ENCODE measurements around the gene SP5. TPM values are rescaled to one million over a fixed set of nuclear protein-coding genes. Genes with fewer than 3 reads are reported as not detected.

Gene SP5
- total and polyA plus RNA-seq, 10 of the 15 experiments (the other 5 are each of a cell fraction or from before 2014, with no cell fraction given) = not detected

DNA sequence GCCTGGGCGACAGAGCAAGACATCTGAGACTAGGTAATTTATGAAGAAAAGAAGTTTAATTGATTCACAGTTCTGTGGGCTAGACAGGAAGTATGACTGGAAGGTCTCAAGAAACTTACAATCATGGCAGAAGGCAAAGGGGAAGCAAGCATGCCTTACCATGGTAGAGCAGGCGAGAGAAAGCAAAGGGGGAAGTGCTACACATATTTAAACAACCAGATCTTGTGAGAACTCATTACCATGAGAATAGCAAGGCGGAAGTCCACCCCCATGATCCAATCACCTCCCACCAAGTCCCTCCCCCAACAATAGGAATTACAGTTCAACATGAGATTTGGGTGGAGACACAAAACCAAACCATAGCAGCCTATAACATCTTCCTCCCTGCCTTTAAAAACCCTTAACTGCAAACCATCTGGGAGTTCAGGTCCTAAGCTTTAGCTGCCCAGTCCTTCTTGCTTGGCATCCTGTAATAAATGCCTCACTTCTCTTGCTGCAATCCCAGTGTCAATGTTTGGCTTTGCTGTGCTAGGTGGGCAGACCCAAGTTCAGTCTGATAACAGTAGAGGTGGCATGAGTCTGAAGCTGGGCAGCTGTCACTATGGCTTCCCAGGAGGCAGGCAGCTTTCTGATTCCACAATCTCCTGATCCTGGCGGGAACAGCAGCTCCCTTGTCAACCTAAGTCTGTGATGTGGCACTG, 11.2 kb upstream of the SP5 start:
- SMC1A ChIA-PET (ENCODE audit: uncharacterized antibody, unreplicated experiment) = interaction anchor here (1.0 kb wide), 1 partner anchor 8 kb away, joined by 3 read pairs; no protein-coding TSS in a partner anchor
- ATAC-seq = no peak
- no peaks in the 10 kb centered on the region for H3K4me1 ChIP-seq (ENCODE audit: control insufficient read depth, insufficient read depth, low read length)
- H3K36me3 ChIP-seq (ENCODE audit: control insufficient read depth in 2 of 2, insufficient read depth in 2 of 2, low read length in 1 of 2) = no peaks in the 10 kb centered on the region
- no peak overlapping the region for H2AFZ ChIP-seq (ENCODE audit: control insufficient read depth, low read depth, low read length)
- POLR2A ChIA-PET = interaction anchor here (0.7 kb wide), 1 partner anchor 148 kb away, joined by 4 read pairs; no protein-coding TSS in a partner anchor
- no peak overlapping the region for H3K4me2 ChIP-seq (ENCODE audit: control insufficient read depth, insufficient read depth)
- WGBS (ENCODE audit: insufficient coverage, insufficient replicate concordance, low lambda C conversion rate, missing lambda C conversion rate) = 5% methylated on average over 4 of the region's 4 CpGs
- peaks cover 0 to 2% of the 10 kb centered on the region in 2 experiments; a peak in 2 of 4 replicates for H3K27me3 ChIP-seq (replicated peaks in 1 of 2; ENCODE audit: control insufficient read depth in 2 of 2, insufficient read depth in 2 of 2, low read length in 1 of 2)
- peak; percentile 27 for FAIRE-seq
- no peak overlapping the region for H3K4me3 ChIP-seq
- no peaks in the 10 kb centered on the region for H4K20me1 ChIP-seq (ENCODE audit: control insufficient read depth, insufficient read depth)
- BruUV-seq (replicated peaks) = no TSS peak
- H3K27ac ChIP-seq (ENCODE audit: control insufficient read depth, insufficient read depth) = no peak overlapping the region
- no peak overlapping the region for H3K9ac ChIP-seq (ENCODE audit: control insufficient read depth, insufficient read depth, low read length)
- no peak for DNase-seq (ENCODE audit: low read depth, low spot score)
- no peaks in the 10 kb centered on the region for H3K9me3 ChIP-seq (replicated peaks; ENCODE audit: control insufficient read depth, insufficient read depth, low read length)
- RAD21 ChIA-PET (ENCODE audit: unreplicated experiment) = interaction anchor here (1.1 kb wide), 1 partner anchor 25 kb away, joined by 3 read pairs; no protein-coding TSS in a partner anchor
- no peaks in the 10 kb centered on the region for H3K79me2 ChIP-seq (ENCODE audit: control insufficient read depth, insufficient read depth, low read length)
- CTCF ChIA-PET = interaction anchor here (0.6 to 0.7 kb wide), 2 partner anchors 109 to 1600 kb away, joined by 4 read pairs; no protein-coding TSS in a partner anchor
- intact Hi-C loops (cut with micrococcal nuclease; ENCODE audit: unreplicated experiment) = no loop called here
- no peak for TF ChIP-seq POLR2A (IDR thresholded peaks at IDR 0.05; ENCODE audit: low read depth, low read length)
- TF ChIP-seq POLR2AphosphoS5 (IDR thresholded peaks at IDR 0.05; ENCODE audit: low read length) = no peak
- no peak for TF ChIP-seq GATAD2B (conservative IDR thresholded peaks at IDR 0.05; ENCODE audit: low read depth)
- TF ChIP-seq RCOR1 (conservative IDR thresholded peaks at IDR 0.05; ENCODE audit: low read depth, low read length) = no peak
- peak; percentile 29; the same call in 1 of the 2 replicates for TF ChIP-seq SPI1 (IDR thresholded peaks at IDR 0.05; ENCODE audit: borderline replicate concordance, insufficient read depth, low read depth, low read length)
- in situ Hi-C loops (cut with MboI) = no loop called here

All from GM12878 (cell line).